Measurements from ENCODE around the gene MRPS12.

- TF ChIP-seq CTCF (IDR thresholded peaks at IDR 0.05; ENCODE audit: low read depth, low read length), result no peak
- TF ChIP-seq EZH2phosphoT487 (IDR thresholded peaks at IDR 0.05; ENCODE audit: low read depth), result no peak
Measured at GRCh38 chr19:38953677-38954076, 22.9 kb downstream of the MRPS12 start.

All from OCI-LY3 (cell line).